Ishikawa (cell line): ENCODE measurements around the gene OR52E8.

Source experiments
- EGR1 ChIP-seq: IDR thresholded peaks from 2 replicates; pipeline ENCODE4 v1.6.1; 2012
- EP300 ChIP-seq: IDR thresholded peaks from 2 replicates; pipeline ENCODE4 v1.6.1; 2012; ENCODE audit warnings: borderline replicate concordance
- FOXM1 ChIP-seq: IDR thresholded peaks from 2 replicates; pipeline ENCODE4 v1.6.1; 2012; ENCODE audit warnings: low read depth, borderline replicate concordance
- MAX ChIP-seq: IDR thresholded peaks from 2 replicates; pipeline ENCODE4 v1.6.1; 2012
- NFIC ChIP-seq: IDR thresholded peaks from 2 replicates; pipeline ENCODE4 v1.6.1; 2012
- YY1 ChIP-seq: IDR thresholded peaks from 2 replicates; pipeline ENCODE4 v1.6.1; 2012; ENCODE audit warnings: low read depth

- TF ChIP-seq EGR1 (no peak), EP300 (no peak), YY1 (no peak), FOXM1 (no peak), MAX (no peak), NFIC (no peak)
Observed at GRCh38 chr11:5807580-5807979, 49.9 kb downstream of the OR52E8 start.
